HG02973 (cell line): ENCODE data around the gene FAM199X.

Source experiments
- ATAC-seq: cut with Tn5 transposase; IDR thresholded peaks from one replicate; pipeline ENCODE4 v1.9.1; 2021; ENCODE audit warnings: moderate library complexity; ENCODE audit not compliant: unreplicated experiment

Gene FAM199X

GRCh38 chrX:104165894-104166734, at the start of gene FAM199X:
Gene FAM199X, plus strand, starts transcription at chrX:104166453. Its CDS starts 333 bp downstream, at chrX:104166786.
- peak; percentile 97 for ATAC-seq

GRCh38 chrX:104117759-104118158, 48.5 kb upstream of the FAM199X start:
- ATAC-seq: no peak

- ATAC-seq: no peak
Observed at GRCh38 chrX:104118765-104119164, 47.5 kb upstream of the FAM199X start.

- no peak for ATAC-seq
Observed at GRCh38 chrX:104122829-104123228, 43.4 kb upstream of the FAM199X start.

- no peak for ATAC-seq
Observed at GRCh38 chrX:104126856-104127255, 39.4 kb upstream of the FAM199X start.

- ATAC-seq: no peak
Observed at GRCh38 chrX:104130808-104131207, 35.4 kb upstream of the FAM199X start.

GRCh38 chrX:104134583-104135261, 31.5 kb upstream of the FAM199X start:
- ATAC-seq: no peak

- no peak for ATAC-seq
Observed at GRCh38 chrX:104135677-104136076, 30.6 kb upstream of the FAM199X start.

- peak; percentile 93 for ATAC-seq
Observed at GRCh38 chrX:104136241-104137019, 29.8 kb upstream of the FAM199X start.

GRCh38 chrX:104137496-104137895, 28.8 kb upstream of the FAM199X start:
- no peak for ATAC-seq

- no peak for ATAC-seq
Observed at GRCh38 chrX:104141087-104141760, 25.0 kb upstream of the FAM199X start.

GRCh38 chrX:104151037-104151436, 15.2 kb upstream of the FAM199X start:
- ATAC-seq: no peak

GRCh38 chrX:104156630-104157529, 9.4 kb upstream of the FAM199X start, which contains the start of gene SLC25A53:
Gene SLC25A53, minus strand, starts transcription at chrX:104157009. Its CDS starts 51,752 bp downstream, at chrX:104105257.
- ATAC-seq: peak; percentile 91

- no peak for ATAC-seq
Observed at GRCh38 chrX:104166735-104167436, 633 bp downstream of the FAM199X start.

- no peak for ATAC-seq
Observed at GRCh38 chrX:104168127-104168526, 1.9 kb downstream of the FAM199X start.

GRCh38 chrX:104172121-104172520, 5.9 kb downstream of the FAM199X start:
- no peak for ATAC-seq

GRCh38 chrX:104172788-104173187, 6.5 kb downstream of the FAM199X start:
- no peak for ATAC-seq

- no peak for ATAC-seq
Observed at GRCh38 chrX:104173841-104174240, 7.6 kb downstream of the FAM199X start.

GRCh38 chrX:104183685-104184084, 17.4 kb downstream of the FAM199X start:
- no peak for ATAC-seq
